Measurements from ENCODE around the gene DNAH3. TPM values are rescaled to one million over a fixed set of nuclear protein-coding genes. Genes with fewer than 3 reads are reported as not detected.

Gene DNAH3
- total and polyA plus RNA-seq, 2 of the 13 experiments (the other 11 are each of a cell fraction or from before 2014, with no cell fraction given): 0.07 to 0.08 TPM

DNA sequence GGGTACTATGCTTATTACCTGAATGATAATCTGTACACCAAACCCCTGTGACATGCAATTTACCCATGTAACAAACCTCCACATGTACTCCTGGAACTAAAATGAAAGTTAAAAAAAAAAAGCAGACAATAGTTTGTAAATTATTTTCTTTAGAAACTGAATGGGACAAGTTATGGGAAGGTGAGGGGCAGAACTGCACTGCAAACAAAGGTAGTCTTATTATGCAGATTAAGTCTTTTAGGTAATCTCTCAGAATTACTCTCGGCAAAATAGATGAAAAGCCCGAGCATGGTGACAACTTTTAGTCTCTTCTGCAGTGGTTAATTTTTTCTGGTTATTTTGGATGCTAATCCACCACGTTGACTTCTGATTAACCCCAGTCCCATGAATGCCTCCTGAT is 33.3 kb upstream of the DNAH3 start:
- no peaks in the 10 kb centered on the region for H4K20me1 ChIP-seq (ENCODE audit: insufficient read depth, low read length)
- ATAC-seq (no peak), FAIRE-seq (no peak), DNase-seq (ENCODE audit: low spot score) (no peak)
- no peaks in the 10 kb centered on the region for H3K27me3 ChIP-seq (ENCODE audit: control insufficient read depth in 1 of 2, insufficient read depth in 2 of 2, low read length in 2 of 2)
- H2AFZ ChIP-seq (ENCODE audit: low read length): no peak overlapping the region
- in situ Hi-C loops (cut with HindIII; ENCODE audit: extremely low pct_ligation_motif_present, low pct_unique_long_range_greater_than_20kb) (no loop called here), intact Hi-C loops (cut with micrococcal nuclease; ENCODE audit: unreplicated experiment) (no loop called here)
- no peak overlapping the region for H3K9ac ChIP-seq (ENCODE audit: insufficient read depth, low read depth, low read length)
- CTCF ChIA-PET (ENCODE audit: low intra/inter-chr PET ratio, low total read pairs): no interaction called here
- H3K4me2 ChIP-seq (ENCODE audit: low read depth, low read length): no peak overlapping the region
- POLR2A ChIA-PET: no interaction called here
- no peak for TF ChIP-seq MIER3 (CRISPR knock-in tag; IDR thresholded peaks at IDR 0.05; ENCODE audit: borderline replicate concordance)
- no peak for TF ChIP-seq ISL2 (CRISPR knock-in tag; IDR thresholded peaks at IDR 0.05)
- peak; percentile 92; the same call in 1 of the 2 replicates for TF ChIP-seq ZNF530 (CRISPR knock-in tag; IDR thresholded peaks at IDR 0.05; ENCODE audit: low read depth)
- TF ChIP-seq, protein P1, sequence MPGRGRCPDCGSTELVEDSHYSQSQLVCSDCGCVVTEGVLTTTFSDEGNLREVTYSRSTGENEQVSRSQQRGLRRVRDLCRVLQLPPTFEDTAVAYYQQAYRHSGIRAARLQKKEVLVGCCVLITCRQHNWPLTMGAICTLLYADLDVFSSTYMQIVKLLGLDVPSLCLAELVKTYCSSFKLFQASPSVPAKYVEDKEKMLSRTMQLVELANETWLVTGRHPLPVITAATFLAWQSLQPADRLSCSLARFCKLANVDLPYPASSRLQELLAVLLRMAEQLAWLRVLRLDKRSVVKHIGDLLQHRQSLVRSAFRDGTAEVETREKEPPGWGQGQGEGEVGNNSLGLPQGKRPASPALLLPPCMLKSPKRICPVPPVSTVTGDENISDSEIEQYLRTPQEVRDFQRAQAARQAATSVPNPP (CRISPR knock-in tag; IDR thresholded peaks at IDR 0.05): no peak
- no peak for TF ChIP-seq ZBTB3 (CRISPR knock-in tag; IDR thresholded peaks at IDR 0.05; ENCODE audit: borderline replicate concordance, low read depth)
- no peak for TF ChIP-seq MAFK (conservative IDR thresholded peaks at IDR 0.05 in 1 of 2, IDR thresholded peaks at IDR 0.05 in 1 of 2; ENCODE audit: low read length in 2 of 2)
- no peaks in the 10 kb centered on the region for H3K9me3 ChIP-seq (ENCODE audit: low read length)
- no TSS peak for BruUV-seq (replicated peaks)
- H3K4me3 ChIP-seq (replicated peaks in 1 of 3; ENCODE audit: insufficient read depth in 1 of 3, low read depth in 2 of 3, low read length in 3 of 3): no peak overlapping the region
- H3K27ac ChIP-seq (ENCODE audit: extremely low read length, insufficient read depth, low read length): no peak overlapping the region
- H3K4me1 ChIP-seq (ENCODE audit: insufficient read depth, low read length): peaks cover 45% of the 10 kb centered on the region
- H3K79me2 ChIP-seq (ENCODE audit: insufficient read depth, low read length): no peaks in the 10 kb centered on the region
- 29% methylated on average over 3 of the region's 3 CpGs for WGBS (ENCODE audit: low lambda C conversion rate)
- H3K36me3 ChIP-seq (replicated peaks in 1 of 2; ENCODE audit: control insufficient read depth in 1 of 2, insufficient read depth in 2 of 2, low read length in 2 of 2): 0 out of 5 replicates have a peak, but pooled peaks cover 0 to under 1% of the 10 kb centered on the region in 2 experiments

DNA sequence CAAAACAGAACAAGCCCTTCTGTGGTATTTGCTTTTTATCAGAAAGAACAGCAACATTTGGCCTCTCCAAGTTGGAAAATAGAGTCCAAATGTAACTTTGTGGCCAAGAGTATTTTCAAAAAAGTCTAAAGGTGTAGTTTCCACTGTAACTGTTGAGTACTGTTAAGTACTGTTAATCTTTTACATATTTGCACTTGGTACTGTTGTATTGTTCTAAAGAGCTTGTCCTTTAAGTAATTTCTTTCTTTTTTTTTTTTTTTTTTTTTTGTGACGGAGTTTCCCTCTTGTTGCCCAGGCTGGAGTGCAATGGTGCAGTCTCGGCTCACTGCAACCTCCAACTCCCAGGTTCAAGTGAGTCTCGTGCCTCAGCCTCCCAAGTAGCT is 29.3 kb upstream of the DNAH3 start:
- DNase-seq (ENCODE audit: low spot score): no peak
- Histone ChIP-seq H4K20me1 (ENCODE audit: insufficient read depth, low read length) (no peaks in the 10 kb centered on the region), H3K79me2 (ENCODE audit: insufficient read depth, low read length) (no peaks in the 10 kb centered on the region), H2AFZ (ENCODE audit: low read length) (no peak overlapping the region), H3K9ac (ENCODE audit: insufficient read depth, low read depth, low read length) (no peak overlapping the region), H3K27ac (ENCODE audit: extremely low read length, insufficient read depth, low read length) (no peak overlapping the region), H3K4me1 (ENCODE audit: insufficient read depth, low read length) (peaks cover 9% of the 10 kb centered on the region), H3K4me2 (ENCODE audit: low read depth, low read length) (no peak overlapping the region), H3K4me3 (replicated peaks in 1 of 3; ENCODE audit: insufficient read depth in 1 of 3, low read depth in 2 of 3, low read length in 3 of 3) (no peak overlapping the region), H3K36me3 (replicated peaks in 1 of 2; ENCODE audit: control insufficient read depth in 1 of 2, insufficient read depth in 2 of 2, low read length in 2 of 2) (0 out of 5 replicates have a peak, but pooled peaks cover 0 to 3% of the 10 kb centered on the region in 2 experiments), H3K27me3 (ENCODE audit: control insufficient read depth in 1 of 2, insufficient read depth in 2 of 2, low read length in 2 of 2) (no peaks in the 10 kb centered on the region), H3K9me3 (ENCODE audit: low read length) (no peaks in the 10 kb centered on the region)
- TF ChIP-seq ZNF383 (CRISPR knock-in tag; IDR thresholded peaks at IDR 0.05; ENCODE audit: borderline replicate concordance): no peak
- WGBS (ENCODE audit: low lambda C conversion rate): 77% methylated on average over 3 of the region's 3 CpGs
- no TSS peak for BruUV-seq (replicated peaks)
- CTCF ChIA-PET (ENCODE audit: low intra/inter-chr PET ratio, low total read pairs): no interaction called here
- POLR2A ChIA-PET: no interaction called here
- no peak for FAIRE-seq
- no peak for ATAC-seq
- in situ Hi-C loops (cut with HindIII; ENCODE audit: extremely low pct_ligation_motif_present, low pct_unique_long_range_greater_than_20kb) (no loop called here), intact Hi-C loops (cut with micrococcal nuclease; ENCODE audit: unreplicated experiment) (no loop called here)

Data from HepG2 (cell line).